ENCODE data around the gene MRPS9.
A peak's percentile ranks its signal among the peaks of the same experiment; 100 is the strongest.

The MRPS9 gene

GRCh38 chr2:105076121-105076520 is 38.3 kb downstream of the MRPS9 start:
- intact Hi-C loops (cut with DNase I) = no loop called here
- no peak for DNase-seq

DNA sequence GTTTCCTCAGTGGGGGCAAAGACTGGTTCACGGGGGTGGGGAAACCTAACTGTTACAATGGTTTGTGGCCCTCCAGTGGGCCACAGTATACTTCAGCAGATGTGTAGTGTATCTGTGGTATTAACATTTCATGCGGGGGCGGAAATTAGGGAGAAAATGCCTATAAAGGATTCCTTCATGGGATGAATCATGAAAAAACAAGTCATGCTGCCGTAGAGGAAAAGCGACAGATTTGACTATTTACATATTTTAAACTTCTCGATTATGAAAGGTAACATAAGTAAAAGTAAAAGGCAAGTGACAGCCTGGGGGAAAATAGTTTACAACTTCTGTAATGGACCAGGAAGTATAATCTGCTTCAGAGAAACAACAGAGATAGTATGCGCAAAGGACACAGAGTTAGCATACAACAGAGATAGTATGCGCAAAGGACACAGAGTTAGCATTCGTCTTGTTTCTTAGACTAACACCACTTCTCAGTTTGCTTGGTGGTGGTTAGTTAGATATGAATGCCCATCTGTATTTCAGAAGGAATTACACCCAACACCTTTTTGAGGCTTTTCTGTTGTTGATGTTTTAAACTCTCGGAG is 41.1 kb downstream of the MRPS9 start:
- intact Hi-C loops (cut with DNase I) = no loop called here
- no peak for DNase-seq

DNA sequence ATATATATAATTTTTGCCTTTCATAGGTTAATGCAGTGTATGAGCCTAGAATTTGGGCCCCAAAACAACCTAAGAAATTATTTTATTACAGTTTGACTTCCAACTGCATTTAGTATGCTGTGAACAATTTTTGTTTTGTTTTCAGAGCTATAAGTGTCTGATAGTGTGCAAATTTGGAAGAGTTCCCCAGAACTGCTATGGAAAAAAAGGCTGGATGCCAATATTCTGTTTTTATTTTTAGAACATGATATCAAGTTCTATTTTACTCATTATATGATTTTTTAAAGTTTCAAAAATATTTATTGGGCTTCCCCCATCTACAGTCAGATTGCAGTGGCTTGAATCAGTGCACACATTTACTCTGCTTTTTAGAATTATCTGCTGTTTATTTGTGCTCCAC is 42.6 kb downstream of the MRPS9 start:
- no peak for DNase-seq
- intact Hi-C loops (cut with DNase I) = no loop called here

DNA sequence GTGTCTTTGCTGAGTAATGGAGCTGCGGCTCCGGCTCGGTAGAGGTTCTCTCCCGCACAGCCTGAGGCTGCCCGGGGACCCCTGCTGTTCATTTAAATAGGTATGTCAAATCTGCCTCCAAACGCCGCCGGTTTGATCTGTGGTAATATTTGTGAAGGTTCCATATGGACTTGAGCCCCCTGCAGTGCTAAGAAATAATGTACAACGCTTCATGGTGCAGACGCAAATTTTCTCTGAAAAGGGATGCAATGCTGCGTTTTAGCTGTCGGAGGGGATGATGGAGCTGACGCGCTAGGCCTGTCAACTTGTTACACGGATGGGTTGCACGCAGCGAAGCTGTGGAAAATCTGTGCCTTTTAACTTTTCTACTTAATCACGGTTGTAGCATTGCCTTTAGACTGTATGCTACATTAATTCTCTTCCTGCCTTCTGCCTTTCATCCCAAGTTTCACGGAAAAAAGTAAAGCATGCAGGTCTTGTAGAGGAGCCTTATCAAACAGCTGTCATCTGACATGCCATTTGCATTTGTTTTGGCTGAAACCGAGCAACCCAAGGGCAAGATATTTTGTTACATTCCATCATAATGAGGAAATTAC is 43.2 kb downstream of the MRPS9 start:
- DNase-seq = peak in 2 of 10 donors; percentile 48 to 79
- intact Hi-C loops (cut with DNase I) = no loop called here

GRCh38 chr2:105082107-105082506 is 44.2 kb downstream of the MRPS9 start:
- intact Hi-C loops (cut with DNase I) = no loop called here
- no peak for DNase-seq

GRCh38 chr2:105085525-105085924 is 47.7 kb downstream of the MRPS9 start:
- intact Hi-C loops (cut with DNase I) = no loop called here
- DNase-seq = no peak

DNA sequence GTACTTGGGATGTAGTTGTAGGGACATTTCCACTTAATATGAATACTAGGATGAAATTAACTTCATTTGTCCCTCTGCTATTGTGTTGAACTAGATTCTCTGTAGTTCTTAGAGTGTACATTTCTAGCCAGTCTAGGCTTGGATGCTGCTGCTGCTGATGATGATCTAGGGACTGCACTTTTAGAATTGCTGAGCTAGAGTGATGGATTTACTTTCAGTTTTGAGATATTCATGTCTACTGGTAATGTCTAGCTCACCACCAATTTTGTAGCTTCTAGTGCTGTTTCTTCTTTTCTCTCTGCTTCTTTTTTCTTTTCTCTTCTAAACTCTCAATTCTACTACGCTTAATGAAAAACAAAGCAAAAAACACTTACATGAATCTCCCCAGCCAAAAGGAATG is 49.4 kb downstream of the MRPS9 start:
- intact Hi-C loops (cut with DNase I) = no loop called here
- DNase-seq = no peak

GRCh38 chr2:105090091-105090490 is 52.2 kb downstream of the MRPS9 start:
- DNase-seq = no peak
- intact Hi-C loops (cut with DNase I) = no loop called here

- intact Hi-C loops (cut with DNase I) = no loop called here
- no peak for DNase-seq
Observed at GRCh38 chr2:105092797-105093196, 54.9 kb downstream of the MRPS9 start.

- intact Hi-C loops (cut with DNase I) = no loop called here
- no peak for DNase-seq
Observed at GRCh38 chr2:105099153-105099552, 61.3 kb downstream of the MRPS9 start.

DNA sequence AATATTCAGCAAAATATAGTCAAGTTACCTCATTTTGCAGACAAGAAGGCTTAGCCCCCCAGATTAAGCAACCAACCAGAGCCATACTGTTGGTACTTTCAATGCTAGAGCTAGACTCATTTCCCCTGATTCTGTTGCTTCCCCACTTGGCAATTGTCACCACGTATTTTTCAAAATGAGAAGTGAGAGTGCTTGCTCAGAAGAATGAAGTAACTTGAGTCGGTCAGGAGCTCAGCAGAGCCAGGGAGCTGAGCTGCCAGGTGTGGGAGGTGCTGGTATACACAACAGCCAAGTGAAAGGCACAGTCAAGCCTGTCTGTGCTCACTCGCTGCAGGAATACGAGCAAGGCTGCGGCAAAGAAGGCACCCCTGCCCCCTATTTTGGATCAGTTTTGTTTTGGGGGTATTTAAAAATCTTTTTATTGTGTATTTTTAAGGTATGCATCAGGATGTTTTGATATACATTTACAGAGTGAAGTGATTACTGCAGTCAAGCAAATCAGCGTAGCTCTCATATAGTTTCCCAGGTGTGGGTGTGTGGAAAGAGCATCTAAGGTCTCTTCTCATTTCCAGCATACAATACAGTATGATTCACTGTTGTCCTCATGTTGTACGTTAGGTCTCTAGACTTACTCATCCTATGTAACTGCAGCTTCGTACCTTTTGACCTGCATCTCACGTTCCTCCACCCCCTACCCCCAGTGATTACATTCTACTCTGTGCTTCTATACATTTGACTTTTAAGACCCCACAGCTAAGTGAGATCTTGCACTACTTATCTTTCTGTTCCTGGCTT is 62.4 kb downstream of the MRPS9 start:
- intact Hi-C loops (cut with DNase I) = no loop called here

DNA sequence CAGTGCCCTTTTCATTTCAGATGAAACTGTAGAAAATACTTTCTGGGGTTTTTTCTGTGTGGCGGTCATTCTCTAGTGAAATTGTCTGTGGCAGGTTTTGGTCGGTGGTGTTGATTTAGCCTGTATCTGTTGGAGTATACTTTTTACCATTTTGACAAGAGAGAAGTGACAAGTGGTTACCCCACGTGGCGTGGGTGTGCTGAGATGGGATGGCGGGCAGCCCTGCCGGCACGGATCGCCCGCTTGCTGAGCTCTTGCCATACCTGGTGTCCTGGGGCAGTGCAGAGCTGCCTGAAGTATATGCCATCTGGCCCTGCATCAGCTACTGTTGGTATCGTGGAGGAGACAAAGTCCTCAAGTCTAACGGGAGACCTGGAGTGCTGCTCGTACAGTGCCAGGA is 64.1 kb downstream of the MRPS9 start:
- no peak for DNase-seq
- intact Hi-C loops (cut with DNase I) = no loop called here

More for the DNA sequence above, 62.4 kb downstream of the MRPS9 start:
- DNase-seq = peak in 8 of 10 donors; percentile 31 to 93 (median 70)

GRCh38 chr2:105102963-105103421 is 65.1 kb downstream of the MRPS9 start:
- DNase-seq = no peak
- intact Hi-C loops (cut with DNase I) = no loop called here

- intact Hi-C loops (cut with DNase I) = no loop called here
- DNase-seq = no peak
Observed at GRCh38 chr2:105103481-105103880, 65.6 kb downstream of the MRPS9 start.

DNA sequence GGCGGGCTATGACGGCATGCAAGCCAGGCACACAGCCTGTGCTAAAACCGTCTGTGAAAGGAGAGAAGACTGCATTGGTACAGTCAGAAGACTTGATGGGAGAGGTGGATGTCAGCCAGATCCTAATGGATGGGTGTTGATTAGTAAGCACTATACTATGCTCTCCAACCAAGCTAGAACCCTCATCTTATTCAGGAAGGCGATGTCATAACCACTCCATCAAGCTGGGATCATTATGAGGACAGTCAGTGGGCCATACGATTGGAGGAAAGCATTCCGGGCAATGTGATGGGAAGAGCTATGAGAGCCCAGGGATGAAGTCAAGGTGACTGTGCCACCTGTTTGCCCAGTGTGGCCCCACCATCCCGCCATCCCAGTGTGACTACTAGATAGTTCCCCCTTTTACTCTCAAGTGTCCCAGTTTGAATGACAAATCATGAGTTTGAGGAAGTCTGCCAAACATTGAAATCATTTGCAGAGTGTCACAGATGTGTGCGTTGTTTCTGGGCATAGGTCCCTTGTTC is 66.4 kb downstream of the MRPS9 start:
- intact Hi-C loops (cut with DNase I) = no loop called here
- DNase-seq = no peak

DNA sequence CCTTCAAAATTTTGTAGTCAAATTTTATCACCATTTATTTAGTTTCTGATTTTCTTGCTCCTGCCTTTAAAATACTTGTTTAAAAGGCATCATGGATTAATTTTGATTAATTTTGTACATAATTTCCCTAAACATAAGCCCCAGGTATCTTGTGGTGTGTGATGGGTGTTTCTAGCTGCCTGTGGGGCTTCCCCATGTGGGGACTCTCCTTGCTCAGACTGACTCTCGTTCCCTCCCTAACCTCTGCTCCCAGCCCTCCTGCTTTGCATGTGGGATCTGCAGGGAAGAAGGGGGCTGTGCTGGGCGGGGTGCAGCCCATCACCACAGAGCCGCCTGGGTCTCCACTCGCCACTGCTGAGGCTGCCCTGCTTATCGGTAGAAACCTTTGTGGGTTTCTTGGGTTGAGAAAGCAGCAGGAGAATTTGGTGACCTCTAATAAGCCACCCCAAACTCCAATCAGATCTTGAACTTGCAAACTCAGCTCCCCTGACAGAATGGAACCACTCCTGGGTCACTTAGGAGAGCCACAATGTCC is 72.5 kb downstream of the MRPS9 start:
- DNase-seq = peak in 1 of 10 donors; percentile 59
- intact Hi-C loops (cut with DNase I) = no loop called here

- no peak for DNase-seq
- intact Hi-C loops (cut with DNase I) = no loop called here
Observed at GRCh38 chr2:105111365-105112150, 73.7 kb downstream of the MRPS9 start.

DNA sequence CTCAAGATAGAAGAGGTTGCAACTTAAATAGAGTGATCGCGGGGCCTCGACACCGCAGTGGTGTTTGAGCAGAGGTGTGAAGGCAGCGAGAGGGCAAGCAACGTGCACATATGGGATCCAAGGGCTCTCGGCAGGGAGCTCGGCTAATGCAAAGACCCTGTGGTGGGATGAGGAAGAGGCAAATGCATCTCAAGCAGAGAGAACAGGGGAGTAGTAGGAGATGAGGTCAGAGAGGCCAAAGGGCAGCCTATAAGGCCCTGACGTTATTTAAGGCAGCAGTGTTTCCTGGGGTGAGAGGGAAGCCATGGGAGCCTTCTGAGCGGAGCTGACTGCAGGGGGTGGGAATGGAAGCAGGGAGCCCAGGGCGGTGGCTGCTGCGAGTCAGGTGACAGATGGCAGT is 74.5 kb downstream of the MRPS9 start:
- DNase-seq = peak in 1 of 10 donors; percentile 46
- intact Hi-C loops (cut with DNase I) = no loop called here

DNA sequence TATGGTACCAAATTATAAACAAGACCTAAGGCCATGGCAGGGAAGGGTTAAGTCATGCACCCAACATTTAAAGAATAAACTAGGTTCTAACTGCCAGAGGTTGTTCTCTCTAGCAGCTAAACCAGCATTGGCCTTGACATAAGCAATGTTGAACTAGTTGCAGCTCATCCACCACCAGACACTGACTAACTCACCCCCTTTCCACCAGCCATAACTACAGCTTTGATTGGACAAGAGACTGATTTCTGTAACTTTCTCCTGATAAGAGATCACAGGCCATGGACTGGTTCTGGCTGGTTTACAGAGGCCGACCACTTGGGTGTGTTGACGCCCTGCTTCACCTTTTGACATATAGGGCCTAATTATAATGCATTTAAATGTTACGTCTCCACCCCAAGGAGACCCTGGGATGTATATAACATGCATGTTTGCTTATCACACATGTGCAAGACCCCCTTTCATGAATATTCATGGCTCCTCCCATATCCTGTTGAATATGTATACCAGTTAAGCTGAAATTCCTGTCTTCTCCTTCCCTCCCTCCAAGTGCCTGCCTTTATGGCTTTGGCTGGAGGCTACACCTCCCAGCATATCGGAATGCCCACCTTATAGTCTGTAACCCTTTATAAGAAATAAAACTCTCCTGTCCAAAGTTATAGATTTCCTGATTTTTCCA is 75.9 kb downstream of the MRPS9 start:
- intact Hi-C loops (cut with DNase I) = loop anchor here (1.0 to 2.0 kb wide), 2 partner anchors 122 to 181 kb away; no protein-coding TSS in a partner anchor
- no peak for DNase-seq

GRCh38 chr2:105114551-105114950 is 76.7 kb downstream of the MRPS9 start:
- DNase-seq = no peak
- intact Hi-C loops (cut with DNase I) = loop anchor here (1.0 to 2.0 kb wide), 2 partner anchors 121 to 180 kb away; no protein-coding TSS in a partner anchor
